Fibroblast of villous mesenchyme (primary cell): ENCODE results near the gene CIDEA. TPM values are rescaled to one million over a fixed set of nuclear protein-coding genes. Genes with fewer than 3 reads are reported as not detected.

Source experiments
- DNase-seq: peaks from one replicate; pipeline ENCODE4 v3.0.0-alpha.2; 2010; ENCODE audit warnings: low read depth
- H3K4me3 ChIP-seq: 2 replicates; pipeline ENCODE4 v1.5.1; 2011; ENCODE audit warnings: low read depth, mild to moderate bottlenecking, low read length
- CTCF ChIP-seq: IDR thresholded peaks from 2 replicates; pipeline ENCODE4 v1.5.1; 2012; ENCODE audit warnings: low read depth, mild to moderate bottlenecking, low read length; ENCODE audit not compliant: insufficient read depth
- total RNA-seq: library from RNA; depleted of rRNA; stranded (reverse); fragments of >200 nt; gene quantifications from 2 replicates; pipeline ENCODE4 v1.2.3, GENCODE V29; 2012

Gene CIDEA
- total RNA-seq, 1 donor, result not detected

DNA sequence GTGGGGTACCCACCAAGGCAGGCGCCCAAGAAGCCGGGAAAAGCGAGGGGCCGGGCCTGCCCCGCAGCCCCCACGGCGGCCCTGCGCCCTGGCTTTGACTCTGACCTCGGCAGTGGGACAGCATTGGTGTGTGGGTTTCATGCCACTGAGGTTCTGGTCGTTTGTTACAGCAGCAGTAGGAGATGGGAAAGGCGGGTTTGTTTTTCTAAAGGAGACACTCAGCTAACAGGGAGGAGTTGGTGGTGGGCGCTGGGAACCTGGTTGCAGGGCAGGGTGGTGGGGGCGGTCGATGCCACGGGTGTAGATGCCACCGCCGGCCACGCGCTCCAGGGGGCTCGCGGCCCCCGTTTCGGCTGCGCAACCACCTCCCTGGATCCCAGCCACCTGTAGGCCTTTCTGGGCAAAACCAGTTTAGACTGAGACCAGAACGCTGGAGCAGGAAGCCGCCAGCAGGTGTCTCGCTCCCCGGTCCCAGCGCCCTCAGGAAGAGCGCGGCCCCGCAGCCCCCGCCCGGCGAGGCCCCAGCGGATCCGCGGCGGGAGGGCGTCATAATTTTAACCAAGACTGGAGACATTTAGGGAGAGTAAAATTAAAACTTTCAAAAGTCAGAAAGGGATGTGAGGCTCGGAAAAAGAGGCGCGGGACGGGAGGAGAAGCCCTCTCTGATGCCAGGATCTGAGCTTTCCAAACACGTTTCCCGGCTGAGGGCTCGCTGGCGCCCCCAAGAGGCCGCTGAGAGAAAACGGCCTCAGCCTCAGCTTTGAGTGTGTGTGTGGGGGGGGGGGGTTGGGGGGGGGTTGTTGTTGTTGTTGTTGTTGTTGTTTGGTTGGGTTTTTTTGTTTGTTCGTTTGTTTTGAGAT lies 17.4 kb downstream of the CIDEA start:
- peak overlapping the region; percentile 61 for H3K4me3 ChIP-seq
- peak; percentile 81 for DNase-seq
- peak; percentile 74 for TF ChIP-seq CTCF

DNA sequence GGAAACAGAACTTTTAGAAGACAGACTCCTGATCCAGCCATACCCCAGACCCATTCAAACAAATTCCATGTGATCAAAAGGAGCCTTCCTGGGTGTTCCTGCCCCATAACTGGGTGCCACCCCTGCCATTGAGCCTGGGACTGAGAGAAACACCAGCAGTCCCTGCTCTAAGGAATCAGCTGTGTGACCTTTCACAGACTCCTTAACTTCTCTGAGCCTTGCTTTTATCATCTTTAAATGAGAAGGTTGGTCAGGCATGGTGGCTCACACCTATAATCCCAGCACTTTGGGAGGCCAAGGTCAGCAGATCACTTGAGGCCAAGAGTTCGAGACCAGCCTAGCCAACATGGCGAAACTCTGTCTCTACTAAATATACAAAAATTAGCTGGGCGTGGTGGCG lies 20.6 kb downstream of the CIDEA start:
- no peak overlapping the region for H3K4me3 ChIP-seq

GRCh38 chr18:12276736-12277554 lies 22.8 kb downstream of the CIDEA start:
- TF ChIP-seq CTCF, result no peak
- no peak overlapping the region for H3K4me3 ChIP-seq
- DNase-seq, result no peak

More for the DNA sequence above, 20.6 kb downstream of the CIDEA start:
- no peak for TF ChIP-seq CTCF
- no peak for DNase-seq

GRCh38 chr18:12278215-12278671 lies 24.1 kb downstream of the CIDEA start:
- no peak for DNase-seq
- no peak for TF ChIP-seq CTCF
- peak overlapping the region; percentile 47 for H3K4me3 ChIP-seq

DNA sequence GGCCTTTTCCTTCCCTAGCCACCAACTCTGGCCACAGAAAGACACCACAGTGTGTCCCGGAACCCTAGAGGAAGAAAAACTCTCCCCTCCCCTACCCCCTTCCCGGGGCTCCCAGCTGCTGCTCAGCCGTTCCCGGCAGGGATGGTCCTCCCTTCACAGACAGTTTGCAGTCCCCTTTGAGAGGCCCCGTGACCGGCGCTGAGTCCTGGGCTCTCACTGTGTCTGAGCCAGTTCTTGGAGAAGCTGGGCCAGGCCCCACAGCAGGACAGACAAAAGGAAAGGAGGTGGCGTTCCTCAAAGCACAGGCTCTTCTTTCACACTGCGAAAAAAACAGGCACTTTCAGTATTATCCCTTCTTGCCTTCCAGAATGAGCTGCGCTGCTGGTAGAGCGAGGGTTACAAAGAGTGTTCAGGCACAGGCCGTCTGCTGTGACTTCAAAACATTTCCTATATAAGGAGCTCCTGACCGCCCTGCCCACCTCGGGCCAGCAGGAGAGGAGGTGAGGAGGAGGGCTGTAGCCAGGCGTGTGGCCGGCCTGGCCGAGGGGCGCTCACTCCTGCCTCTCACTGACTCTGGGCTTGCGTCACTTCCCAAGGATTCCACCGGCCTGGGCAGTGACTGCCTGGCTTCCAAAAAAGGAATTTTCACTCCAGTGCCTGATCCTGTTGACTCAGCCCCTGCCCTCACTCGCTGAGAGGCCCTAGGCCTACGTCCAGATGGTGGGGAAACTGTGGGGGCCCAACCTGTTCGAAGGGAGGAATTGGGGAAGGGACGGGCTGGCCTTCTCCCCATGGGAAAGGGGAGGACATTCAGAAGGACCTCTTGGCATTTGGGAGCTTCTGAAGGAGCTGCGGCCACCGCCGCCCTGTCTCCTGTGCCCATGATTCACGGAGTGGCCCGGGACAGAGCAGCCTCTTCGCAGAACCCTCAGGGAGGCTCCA lies 24.9 kb downstream of the CIDEA start:
- peak; percentile 19 for TF ChIP-seq CTCF
- peak overlapping the region; percentile 47 for H3K4me3 ChIP-seq
- DNase-seq, result peak; percentile 96
